ENCODE data around the gene ABCG4.
"Not testable (repeated sequence)": the region's sequence is repeated elsewhere in the genome, so short reads cannot be mapped to it uniquely, and the experiment has no call there.

The ABCG4 gene

GRCh38 chr11:119149018-119149785 lies at the start of gene ABCG4:
Gene ABCG4, plus strand, starts transcription at chr11:119149052. Its CDS starts 914 bp downstream, at chr11:119149966.
- DNase-seq, result no peak

GRCh38 chr11:119099711-119100110 lies 49.1 kb upstream of the ABCG4 start:
- DNase-seq, result no peak

- no peak for DNase-seq
Observed at GRCh38 chr11:119100246-119100970, 48.4 kb upstream of the ABCG4 start.

- no peak for DNase-seq
Observed at GRCh38 chr11:119100994-119101758, 47.7 kb upstream of the ABCG4 start.

- DNase-seq, result peak; percentile 81
Observed at GRCh38 chr11:119101759-119102423, 47.0 kb upstream of the ABCG4 start, which contains the start of gene DPAGT1. Gene DPAGT1, minus strand, starts transcription at chr11:119101853. Its CDS starts 198 bp downstream, at chr11:119101655.

GRCh38 chr11:119103161-119103664 lies 45.6 kb upstream of the ABCG4 start:
- DNase-seq, result not testable (repeated sequence)

GRCh38 chr11:119103793-119104192 lies 45.1 kb upstream of the ABCG4 start:
- DNase-seq, result no peak

- DNase-seq, result peak; percentile 80
Observed at GRCh38 chr11:119106564-119107537, 42.0 kb upstream of the ABCG4 start, which contains the start of gene C2CD2L. Gene C2CD2L, plus strand, starts transcription at chr11:119107344. Its CDS starts 398 bp downstream, at chr11:119107742.

GRCh38 chr11:119107538-119108145 lies 41.2 kb upstream of the ABCG4 start:
- DNase-seq, result no peak

- no peak for DNase-seq
Observed at GRCh38 chr11:119108146-119108856, 40.6 kb upstream of the ABCG4 start.

GRCh38 chr11:119108857-119109221 lies 40.0 kb upstream of the ABCG4 start:
- no peak for DNase-seq

GRCh38 chr11:119109843-119110242 lies 39.0 kb upstream of the ABCG4 start:
- no peak for DNase-seq

- DNase-seq, result no peak
Observed at GRCh38 chr11:119110439-119110838, 38.4 kb upstream of the ABCG4 start.

GRCh38 chr11:119111361-119111925 lies 37.4 kb upstream of the ABCG4 start:
- DNase-seq, result no peak

GRCh38 chr11:119112314-119113020 lies 36.4 kb upstream of the ABCG4 start:
- no peak for DNase-seq

- no peak for DNase-seq
Observed at GRCh38 chr11:119113716-119114115, 35.1 kb upstream of the ABCG4 start.

GRCh38 chr11:119114351-119114750 lies 34.5 kb upstream of the ABCG4 start:
- DNase-seq, result no peak

- no peak for DNase-seq
Observed at GRCh38 chr11:119115484-119116234, 33.2 kb upstream of the ABCG4 start.

Data from activated gamma-delta T cell treated with Interleukin-2 at 50 U/mL for 16 hours (primary cell).